Thoracic aorta (tissue), 2 donors: Measurements from ENCODE around the gene FOXL1. TPM values are rescaled to one million over a fixed set of nuclear protein-coding genes. Genes with fewer than 3 reads are reported as not detected.

ENCODE experiments used
- ATAC-seq: fragments of 150-250 bp; one replicate; pipeline ENCODE4 v1.8.0; 2017; ENCODE audit warnings: low read depth; ENCODE audit not compliant: insufficient number of reproducible peaks, low FRiP score
- DNase-seq: peaks from one replicate; pipeline ENCODE4 v3.0.0-alpha.2; 2020; ENCODE audit warnings: low spot score
- H3K27ac ChIP-seq, 2 donors: fragments of 200-600 bp; sonication (generic); 1 replicate in 1 of 2; 2 replicates in 1 of 2; pipeline ENCODE4 v1.5.1; 2016; ENCODE audit warnings: mild to moderate bottlenecking in 2 of 2, moderate library complexity in 2 of 2
- H3K27me3 ChIP-seq: fragments of 200-600 bp; sonication (generic); replicated peaks from 2 replicates; pipeline ENCODE4 v1.6.0; 2016; ENCODE audit warnings: mild to moderate bottlenecking; ENCODE audit not compliant: insufficient read depth
- H3K36me3 ChIP-seq: fragments of 200-600 bp; sonication (generic); one replicate; pipeline ENCODE4 v1.5.1; 2016
- H3K4me1 ChIP-seq, 2 donors: fragments of 200-600 bp; sonication (generic); 1 replicate in 1 of 2; 2 replicates in 1 of 2; pipeline versions ENCODE4 v1.5.1 to v1.6.0; 2016; ENCODE audit warnings: low read depth in 2 of 2, mild to moderate bottlenecking in 1 of 2; ENCODE audit not compliant: control insufficient read depth in 1 of 2
- H3K4me3 ChIP-seq: fragments of 200-600 bp; sonication (generic); 2 replicates; pipeline ENCODE4 v1.5.1; 2016; ENCODE audit warnings: mild to moderate bottlenecking
- H3K9me3 ChIP-seq: fragments of 200-600 bp; sonication (generic); 2 replicates; pipeline ENCODE4 v1.5.1; 2016
- CTCF ChIP-seq: fragments of 200-600 bp; sonication (generic); IDR thresholded peaks from one replicate; pipeline ENCODE4 v1.5.1; 2019; ENCODE audit warnings: antibody characterized with exemption
- total RNA-seq, 2 donors: library from RNA; depleted of rRNA; stranded (reverse); fragments of >200 nt; gene quantifications; one replicate each; pipeline versions ENCODE4 v1.1.0 to v1.2.3, GENCODE V29; 2016

Gene FOXL1
- total RNA-seq, 2 donors from 2014 or later = 52.1 to 52.8 TPM

- no peak overlapping the region for H3K27ac ChIP-seq
- peaks cover 40% of the 10 kb centered on the region for H3K36me3 ChIP-seq
- no peaks in the 10 kb centered on the region for H3K4me1 ChIP-seq
- H3K9me3 ChIP-seq = no peaks in the 10 kb centered on the region
- no peaks in the 10 kb centered on the region for H3K27me3 ChIP-seq
- ATAC-seq (no peak), DNase-seq (no peak)
- TF ChIP-seq CTCF = no peak
- H3K4me3 ChIP-seq = no peak overlapping the region
These were observed 35.3 kb upstream of the FOXL1 start for GRCh38 chr16:86542756-86543750.

GRCh38 chr16:86545481-86545880 is 32.9 kb upstream of the FOXL1 start:
- H3K27me3 ChIP-seq = no peaks in the 10 kb centered on the region
- ATAC-seq = no peak
- no peaks in the 10 kb centered on the region for H3K4me1 ChIP-seq
- no peak for TF ChIP-seq CTCF
- DNase-seq = no peak
- peaks cover 30% of the 10 kb centered on the region for H3K36me3 ChIP-seq
- H3K9me3 ChIP-seq = no peaks in the 10 kb centered on the region
- H3K4me3 ChIP-seq = no peak overlapping the region
- H3K27ac ChIP-seq = no peak overlapping the region

- no peak for TF ChIP-seq CTCF
- no peak for ATAC-seq
- Histone ChIP-seq H3K27me3 (no peaks in the 10 kb centered on the region), H3K27ac (no peak overlapping the region), H3K9me3 (no peaks in the 10 kb centered on the region), H3K36me3 (peaks cover 24% of the 10 kb centered on the region), H3K4me3 (no peak overlapping the region), H3K4me1 (no peaks in the 10 kb centered on the region)
- DNase-seq = no peak
These were observed 32.3 kb upstream of the FOXL1 start for GRCh38 chr16:86545954-86546637.

GRCh38 chr16:86546638-86547013 is 31.7 kb upstream of the FOXL1 start:
- no peak for ATAC-seq
- Histone ChIP-seq H3K4me1 (no peaks in the 10 kb centered on the region), H3K4me3 (no peak overlapping the region), H3K27ac (no peak overlapping the region), H3K9me3 (no peaks in the 10 kb centered on the region), H3K27me3 (no peaks in the 10 kb centered on the region), H3K36me3 (peaks cover 18% of the 10 kb centered on the region)
- no peak for DNase-seq
- no peak for TF ChIP-seq CTCF

GRCh38 chr16:86547286-86547685 is 31.1 kb upstream of the FOXL1 start:
- H3K9me3 ChIP-seq = no peaks in the 10 kb centered on the region
- H3K27me3 ChIP-seq = no peaks in the 10 kb centered on the region
- no peak overlapping the region for H3K4me3 ChIP-seq
- DNase-seq (no peak), ATAC-seq (no peak)
- no peaks in the 10 kb centered on the region for H3K4me1 ChIP-seq
- peaks cover 12% of the 10 kb centered on the region for H3K36me3 ChIP-seq
- H3K27ac ChIP-seq = no peak overlapping the region
- TF ChIP-seq CTCF = no peak
